Gastrocnemius medialis (tissue), 4 donors: ENCODE data around the gene EML5.

Experiments used
- CTCF ChIP-seq, 5 experiments: fragments of 450-650 bp in 3 of 5; fragments of 200-600 bp in 2 of 5; sonication (generic) in 2 of 5; IDR thresholded peaks in 4 of 5; conservative IDR thresholded peaks in 1 of 5; 1 replicate in 4 of 5; 2 replicates in 1 of 5; pipeline ENCODE4 v1.5.1; 2016 to 2019; ENCODE audit warnings: antibody characterized with exemption in 5 of 5, mild to moderate bottlenecking in 3 of 5, moderate library complexity in 3 of 5
- POLR2A ChIP-seq, 2 donors: fragments of 450-650 bp; IDR thresholded peaks; one replicate each; pipeline ENCODE4 v1.6.1; 2017; ENCODE audit warnings: antibody characterized with exemption in 2 of 2, mild to moderate bottlenecking in 2 of 2, moderate library complexity in 2 of 2

GRCh38 chr14:88562532-88562830 lies 230.3 kb downstream of the EML5 start:
- no peak for TF ChIP-seq CTCF (IDR thresholded peaks at IDR 0.05 in 4 of 5, conservative IDR thresholded peaks at IDR 0.05 in 1 of 5)
- TF ChIP-seq POLR2A (IDR thresholded peaks at IDR 0.05) = no peak
